ENCODE data around the gene VASH2. TPM values are rescaled to one million over a fixed set of nuclear protein-coding genes. Genes with fewer than 3 reads are reported as not detected.

VASH2 gene
- total and polyA plus RNA-seq, 2 experiments from 2014 or later = 0.06 TPM; not detected in 1

GRCh38 chr1:212951947-212952640, 1.8 kb downstream of the VASH2 start:
- no peak overlapping the region for H2AFZ ChIP-seq
- no peak overlapping the region for H3K9ac ChIP-seq
- no peaks in the 10 kb centered on the region for H3K79me2 ChIP-seq (ENCODE audit: insufficient read depth)
- H3K9me3 ChIP-seq (ENCODE audit: low read depth) = no peaks in the 10 kb centered on the region
- H3K4me2 ChIP-seq (ENCODE audit: unreplicated experiment) = no peak overlapping the region
- in situ Hi-C loops (cut with MboI) = no loop called here
- H3K36me3 ChIP-seq (ENCODE audit: low read depth) = no peaks in the 10 kb centered on the region
- TF ChIP-seq EZH2 (IDR thresholded peaks at IDR 0.05; ENCODE audit: insufficient read depth, poor library complexity, severe bottlenecking) (no peak), EZH2phosphoT487 (IDR thresholded peaks at IDR 0.05; ENCODE audit: insufficient read depth, low read depth) (no peak)
- DNase-seq = no peak
- H3K27me3 ChIP-seq (replicated peaks; ENCODE audit: insufficient read depth) = peaks cover 58% of the 10 kb centered on the region
- no peaks in the 10 kb centered on the region for H3F3A ChIP-seq (ENCODE audit: insufficient read depth)
- WGBS, 2 experiments (ENCODE audit: low coverage in 1 of 2, low lambda C conversion rate in 2 of 2, missing lambda C conversion rate in 2 of 2) = 40 to 43% methylated on average over 4 of the region's 4 CpGs
- no peak overlapping the region for H3K27ac ChIP-seq
- no peaks in the 10 kb centered on the region for H3K9me2 ChIP-seq (ENCODE audit: insufficient read depth)
- no peaks in the 10 kb centered on the region for H4K20me1 ChIP-seq (ENCODE audit: insufficient read depth)
- H3K4me1 ChIP-seq (ENCODE audit: insufficient read depth) = 0 out of 2 replicates have a peak, but pooled peaks cover 3% of the 10 kb centered on the region
- no peak overlapping the region for H3K4me3 ChIP-seq

- in situ Hi-C loops (cut with MboI) = no loop called here
- WGBS, 2 experiments (ENCODE audit: low coverage in 1 of 2, low lambda C conversion rate in 2 of 2, missing lambda C conversion rate in 2 of 2) = 35 to 36% methylated on average over 8 of the region's 8 CpGs
- TF ChIP-seq EZH2 (IDR thresholded peaks at IDR 0.05; ENCODE audit: insufficient read depth, poor library complexity, severe bottlenecking) (no peak), EZH2phosphoT487 (IDR thresholded peaks at IDR 0.05; ENCODE audit: insufficient read depth, low read depth) (no peak)
- Histone ChIP-seq H3K27ac (no peak overlapping the region), H3K4me2 (ENCODE audit: unreplicated experiment) (no peak overlapping the region), H3K4me3 (no peak overlapping the region), H3K4me1 (ENCODE audit: insufficient read depth) (0 out of 2 replicates have a peak, but pooled peaks cover 3% of the 10 kb centered on the region), H2AFZ (no peak overlapping the region), H4K20me1 (ENCODE audit: insufficient read depth) (no peaks in the 10 kb centered on the region), H3K36me3 (ENCODE audit: low read depth) (no peaks in the 10 kb centered on the region), H3K9me2 (ENCODE audit: insufficient read depth) (no peaks in the 10 kb centered on the region), H3K9ac (no peak overlapping the region), H3F3A (ENCODE audit: insufficient read depth) (no peaks in the 10 kb centered on the region), H3K79me2 (ENCODE audit: insufficient read depth) (no peaks in the 10 kb centered on the region), H3K9me3 (ENCODE audit: low read depth) (no peaks in the 10 kb centered on the region), H3K27me3 (replicated peaks; ENCODE audit: insufficient read depth) (peaks cover 57% of the 10 kb centered on the region)
- no peak for DNase-seq
Observed at GRCh38 chr1:212952641-212952976, 2.3 kb downstream of the VASH2 start.

GRCh38 chr1:212953321-212953720, 3.0 kb downstream of the VASH2 start:
- Histone ChIP-seq H3K27me3 (replicated peaks; ENCODE audit: insufficient read depth) (peaks cover 57% of the 10 kb centered on the region), H3F3A (ENCODE audit: insufficient read depth) (no peaks in the 10 kb centered on the region), H3K79me2 (ENCODE audit: insufficient read depth) (no peaks in the 10 kb centered on the region), H2AFZ (no peak overlapping the region), H3K36me3 (ENCODE audit: low read depth) (no peaks in the 10 kb centered on the region), H3K9me2 (ENCODE audit: insufficient read depth) (no peaks in the 10 kb centered on the region), H3K9ac (no peak overlapping the region), H3K4me3 (no peak overlapping the region), H3K4me2 (ENCODE audit: unreplicated experiment) (no peak overlapping the region), H4K20me1 (ENCODE audit: insufficient read depth) (no peaks in the 10 kb centered on the region), H3K9me3 (ENCODE audit: low read depth) (no peaks in the 10 kb centered on the region), H3K27ac (no peak overlapping the region), H3K4me1 (ENCODE audit: insufficient read depth) (0 out of 2 replicates have a peak, but pooled peaks cover 3% of the 10 kb centered on the region)
- TF ChIP-seq EZH2 (IDR thresholded peaks at IDR 0.05; ENCODE audit: insufficient read depth, poor library complexity, severe bottlenecking) = no peak
- no peak for TF ChIP-seq EZH2phosphoT487 (IDR thresholded peaks at IDR 0.05; ENCODE audit: insufficient read depth, low read depth)
- no peak for DNase-seq
- in situ Hi-C loops (cut with MboI) = no loop called here
- WGBS, 2 experiments (ENCODE audit: low coverage in 1 of 2, low lambda C conversion rate in 2 of 2, missing lambda C conversion rate in 2 of 2) = 69 to 70% methylated on average over 3 of the region's 3 CpGs

- Histone ChIP-seq H3K4me3 (no peak overlapping the region), H3K79me2 (ENCODE audit: insufficient read depth) (no peaks in the 10 kb centered on the region), H3K27me3 (replicated peaks; ENCODE audit: insufficient read depth) (peaks cover 46% of the 10 kb centered on the region), H2AFZ (no peak overlapping the region), H4K20me1 (ENCODE audit: insufficient read depth) (no peaks in the 10 kb centered on the region), H3K9ac (no peak overlapping the region), H3F3A (ENCODE audit: insufficient read depth) (no peaks in the 10 kb centered on the region), H3K4me1 (ENCODE audit: insufficient read depth) (0 out of 2 replicates have a peak, but pooled peaks cover 3% of the 10 kb centered on the region), H3K9me2 (ENCODE audit: insufficient read depth) (no peaks in the 10 kb centered on the region), H3K36me3 (ENCODE audit: low read depth) (no peaks in the 10 kb centered on the region), H3K4me2 (ENCODE audit: unreplicated experiment) (no peak overlapping the region), H3K9me3 (ENCODE audit: low read depth) (no peaks in the 10 kb centered on the region), H3K27ac (no peak overlapping the region)
- in situ Hi-C loops (cut with MboI) = no loop called here
- TF ChIP-seq EZH2phosphoT487 (IDR thresholded peaks at IDR 0.05; ENCODE audit: insufficient read depth, low read depth) = no peak
- TF ChIP-seq EZH2 (IDR thresholded peaks at IDR 0.05; ENCODE audit: insufficient read depth, poor library complexity, severe bottlenecking) = no peak
- WGBS, 2 experiments (ENCODE audit: low coverage in 1 of 2, low lambda C conversion rate in 2 of 2, missing lambda C conversion rate in 2 of 2) = 79% methylated on average over 6 of the region's 6 CpGs
- DNase-seq = no peak
Observed at GRCh38 chr1:212954514-212954913, 4.2 kb downstream of the VASH2 start.

All from GM23248 (cell line).